Fibroblast of the aortic adventitia (primary cell): Measurements from ENCODE around the gene CD36. TPM values are rescaled to one million over a fixed set of nuclear protein-coding genes. Genes with fewer than 3 reads are reported as not detected.

Source experiments
- DNase-seq: peaks from one replicate; pipeline ENCODE4 v3.0.0-alpha.2; 2010; ENCODE audit warnings: low read depth
- H3K4me3 ChIP-seq: 2 replicates; pipeline ENCODE4 v1.5.1; 2011; ENCODE audit warnings: low read depth, mild to moderate bottlenecking, control low read depth, low read length, moderate library complexity
- CTCF ChIP-seq: IDR thresholded peaks from 2 replicates; pipeline ENCODE4 v1.5.1; 2011; ENCODE audit warnings: mild to moderate bottlenecking, low read length, control low read depth, inconsistent platforms; ENCODE audit not compliant: insufficient read depth
- total RNA-seq: library from RNA; depleted of rRNA; stranded (reverse); fragments of >200 nt; gene quantifications from 2 replicates; pipeline ENCODE4 v1.2.3, GENCODE V29; 2012; ENCODE audit warnings: low replicate concordance

CD36 gene
- 1.7 and 561 TPM in 2 replicates for total RNA-seq

- no peak for TF ChIP-seq CTCF
- no peak for DNase-seq
- no peak within 1 kb of the TSS for H3K4me3 ChIP-seq
These were observed at the start of gene CD36 for GRCh38 chr7:80637911-80638765. Gene CD36 (plus strand): TSS chr7:80638642. CDS start chr7:80646741, 8,099 bp downstream.

- no peak overlapping the region for H3K4me3 ChIP-seq
- DNase-seq: no peak
- TF ChIP-seq CTCF: no peak
These were observed 48.8 kb upstream of the CD36 start for GRCh38 chr7:80589631-80590030.

- H3K4me3 ChIP-seq: no peak overlapping the region
- no peak for DNase-seq
- no peak for TF ChIP-seq CTCF
These were observed 46.8 kb upstream of the CD36 start for GRCh38 chr7:80591654-80592053.

GRCh38 chr7:80593869-80594586 is 44.4 kb upstream of the CD36 start:
- no peak for TF ChIP-seq CTCF
- DNase-seq: no peak
- H3K4me3 ChIP-seq: no peak overlapping the region

- DNase-seq: no peak
- no peak overlapping the region for H3K4me3 ChIP-seq
- TF ChIP-seq CTCF: no peak
These were observed 41.4 kb upstream of the CD36 start for GRCh38 chr7:80596933-80597517.

- DNase-seq: no peak
- no peak for TF ChIP-seq CTCF
- no peak overlapping the region for H3K4me3 ChIP-seq
These were observed 40.6 kb upstream of the CD36 start for GRCh38 chr7:80597875-80598274.
